Measurements from ENCODE around the gene ALKBH7.

ALKBH7 gene

GRCh38 chr19:6364353-6364752 is 8.2 kb upstream of the ALKBH7 start:
- DNase-seq (ENCODE audit: low spot score) (no peak), FAIRE-seq (no peak)

- peak; percentile 91 for DNase-seq (ENCODE audit: low spot score)
Observed at GRCh38 chr19:6373096-6373812, 660 bp downstream of the ALKBH7 start.

GRCh38 chr19:6373813-6374108 is 1.2 kb downstream of the ALKBH7 start:
- no peak for FAIRE-seq
- no peak for DNase-seq (ENCODE audit: low spot score)

More at GRCh38 chr19:6373096-6373812, 660 bp downstream of the ALKBH7 start:
- peak; percentile 95 for FAIRE-seq

GRCh38 chr19:6374161-6374709 is 1.6 kb downstream of the ALKBH7 start:
- FAIRE-seq (no peak), DNase-seq (ENCODE audit: low spot score) (no peak)

GRCh38 chr19:6374711-6375410 is 2.3 kb downstream of the ALKBH7 start:
- DNase-seq (ENCODE audit: low spot score) = no peak
- no peak for FAIRE-seq

- no peak for DNase-seq (ENCODE audit: low spot score)
- FAIRE-seq = no peak
Observed at GRCh38 chr19:6375411-6376010, 2.9 kb downstream of the ALKBH7 start, which contains the start of gene PSPN. Gene PSPN, minus strand, starts transcription at chr19:6375933. Its CDS starts 84 bp downstream, at chr19:6375849.

- FAIRE-seq (no peak), DNase-seq (ENCODE audit: low spot score) (no peak)
Observed at GRCh38 chr19:6376512-6377190, 4.1 kb downstream of the ALKBH7 start.

GRCh38 chr19:6378041-6378440 is 5.4 kb downstream of the ALKBH7 start:
- no peak for FAIRE-seq

GRCh38 chr19:6378486-6378885 is 5.9 kb downstream of the ALKBH7 start:
- FAIRE-seq = no peak
- no peak for DNase-seq (ENCODE audit: low spot score)

More at GRCh38 chr19:6378041-6378440, 5.4 kb downstream of the ALKBH7 start:
- no peak for DNase-seq (ENCODE audit: low spot score)

- DNase-seq (ENCODE audit: low spot score) (no peak), FAIRE-seq (no peak)
Observed at GRCh38 chr19:6379744-6380143, 7.2 kb downstream of the ALKBH7 start.

- DNase-seq (ENCODE audit: low spot score) (no peak), FAIRE-seq (no peak)
Observed at GRCh38 chr19:6381030-6381750, 8.6 kb downstream of the ALKBH7 start.

- no peak for FAIRE-seq
Observed at GRCh38 chr19:6383188-6383587, 10.6 kb downstream of the ALKBH7 start.

GRCh38 chr19:6384381-6384780 is 11.8 kb downstream of the ALKBH7 start:
- FAIRE-seq (no peak), DNase-seq (ENCODE audit: low spot score) (no peak)

More at GRCh38 chr19:6383188-6383587, 10.6 kb downstream of the ALKBH7 start:
- no peak for DNase-seq (ENCODE audit: low spot score)

- FAIRE-seq = no peak
- no peak for DNase-seq (ENCODE audit: low spot score)
Observed at GRCh38 chr19:6387372-6387771, 14.8 kb downstream of the ALKBH7 start.

GRCh38 chr19:6392221-6393073 is 19.9 kb downstream of the ALKBH7 start:
- FAIRE-seq (no peak), DNase-seq (ENCODE audit: low spot score) (no peak)

- peak; percentile 53 for FAIRE-seq
Observed at GRCh38 chr19:6393074-6393982, 20.7 kb downstream of the ALKBH7 start, which contains the start of gene GTF2F1. Gene GTF2F1, minus strand, starts transcription at chr19:6393164. Its CDS starts 169 bp downstream, at chr19:6392995.

GRCh38 chr19:6393983-6394412 is 21.4 kb downstream of the ALKBH7 start:
- DNase-seq (ENCODE audit: low spot score) (no peak), FAIRE-seq (no peak)

More at GRCh38 chr19:6393074-6393982, 20.7 kb downstream of the ALKBH7 start, which contains the start of gene GTF2F1:
- peak; percentile 95 for DNase-seq (ENCODE audit: low spot score)

GRCh38 chr19:6394831-6395230 is 22.2 kb downstream of the ALKBH7 start:
- DNase-seq (ENCODE audit: low spot score) (no peak), FAIRE-seq (no peak)

GRCh38 chr19:6396305-6396704 is 23.7 kb downstream of the ALKBH7 start:
- DNase-seq (ENCODE audit: low spot score) (no peak), FAIRE-seq (no peak)
